ENCODE measurements around the gene ANKMY1.

DNA sequence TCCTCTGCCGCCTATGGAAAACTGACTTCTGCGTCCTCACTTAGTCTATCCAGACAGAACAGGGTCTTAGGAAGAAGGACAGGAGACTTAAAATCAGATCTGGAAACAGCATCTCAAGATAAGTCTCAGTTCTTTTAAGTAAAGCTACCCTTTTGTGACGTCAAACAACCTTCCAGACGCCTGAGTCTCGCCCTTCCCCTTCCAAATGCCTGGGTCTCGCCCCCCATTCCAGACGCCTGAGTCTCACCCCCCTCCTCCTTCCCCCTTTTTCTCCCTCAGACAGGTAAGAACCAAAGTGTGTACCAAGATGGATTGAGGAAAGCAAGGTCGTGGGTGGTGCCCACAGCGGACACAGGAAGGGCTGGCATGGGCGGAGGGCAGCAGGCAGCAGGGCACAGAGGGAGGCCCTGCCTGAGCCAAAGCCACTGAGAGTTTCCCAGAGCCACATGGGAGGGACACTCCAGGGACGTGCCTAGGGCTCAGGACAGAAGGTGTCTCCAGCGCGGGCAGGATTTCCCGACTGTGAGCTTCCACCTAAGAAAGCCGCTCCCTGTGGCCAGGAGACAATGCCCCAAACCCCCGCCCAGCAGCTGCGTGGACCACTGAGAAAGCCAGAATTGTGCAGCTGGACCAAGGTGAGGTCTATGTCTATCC lies 51.3 kb downstream of the ANKMY1 start:
- TF ChIP-seq, protein P1, sequence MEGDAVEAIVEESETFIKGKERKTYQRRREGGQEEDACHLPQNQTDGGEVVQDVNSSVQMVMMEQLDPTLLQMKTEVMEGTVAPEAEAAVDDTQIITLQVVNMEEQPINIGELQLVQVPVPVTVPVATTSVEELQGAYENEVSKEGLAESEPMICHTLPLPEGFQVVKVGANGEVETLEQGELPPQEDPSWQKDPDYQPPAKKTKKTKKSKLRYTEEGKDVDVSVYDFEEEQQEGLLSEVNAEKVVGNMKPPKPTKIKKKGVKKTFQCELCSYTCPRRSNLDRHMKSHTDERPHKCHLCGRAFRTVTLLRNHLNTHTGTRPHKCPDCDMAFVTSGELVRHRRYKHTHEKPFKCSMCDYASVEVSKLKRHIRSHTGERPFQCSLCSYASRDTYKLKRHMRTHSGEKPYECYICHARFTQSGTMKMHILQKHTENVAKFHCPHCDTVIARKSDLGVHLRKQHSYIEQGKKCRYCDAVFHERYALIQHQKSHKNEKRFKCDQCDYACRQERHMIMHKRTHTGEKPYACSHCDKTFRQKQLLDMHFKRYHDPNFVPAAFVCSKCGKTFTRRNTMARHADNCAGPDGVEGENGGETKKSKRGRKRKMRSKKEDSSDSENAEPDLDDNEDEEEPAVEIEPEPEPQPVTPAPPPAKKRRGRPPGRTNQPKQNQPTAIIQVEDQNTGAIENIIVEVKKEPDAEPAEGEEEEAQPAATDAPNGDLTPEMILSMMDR (IDR thresholded peaks at IDR 0.05) = no peak
- no peak for TF ChIP-seq POLR2A (IDR thresholded peaks at IDR 0.05)
